Measurements from ENCODE around the gene NGRN. TPM values are rescaled to one million over a fixed set of nuclear protein-coding genes. Genes with fewer than 3 reads are reported as not detected.

The NGRN gene
- total RNA-seq, 1 donor, result 36.2 TPM

DNA sequence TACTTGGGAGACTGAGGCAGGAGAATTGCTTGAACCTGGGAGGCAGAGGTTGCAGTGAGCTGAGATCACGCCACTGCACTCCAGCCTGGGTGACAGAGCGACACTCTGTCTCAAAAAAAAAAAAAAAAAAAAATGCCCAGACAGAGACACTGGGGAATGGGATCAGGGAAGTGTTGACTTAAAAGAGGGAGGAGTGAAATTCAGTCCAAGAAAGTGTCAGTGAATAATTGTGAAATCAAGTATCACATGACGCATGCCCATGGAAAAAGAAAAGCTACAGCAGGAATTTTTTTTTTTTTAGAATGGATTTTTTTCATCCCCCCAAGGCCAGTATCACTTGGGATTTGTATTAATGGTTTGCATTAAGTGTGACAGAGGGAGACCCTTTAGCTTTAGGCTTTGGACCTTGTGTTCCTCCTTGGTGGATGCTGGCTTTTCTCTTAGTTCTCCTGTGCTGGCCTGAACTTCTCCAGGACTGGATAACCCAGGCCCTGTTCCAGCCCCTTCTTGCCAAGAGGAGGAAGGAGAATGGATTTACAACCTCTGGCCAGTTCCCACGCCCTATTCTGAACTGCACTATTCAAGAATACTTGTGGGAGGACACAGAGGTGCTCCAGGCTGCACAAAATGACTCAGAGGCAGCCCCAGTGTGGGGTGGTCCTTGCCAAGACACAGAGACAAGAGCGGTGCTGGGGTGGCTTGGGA lies 50.0 kb downstream of the NGRN start:
- no peak overlapping the region for H3K4me3 ChIP-seq (ENCODE audit: low read length)
- peaks cover 7% of the 10 kb centered on the region for H3K4me1 ChIP-seq (ENCODE audit: insufficient read depth, low read length)
- H3K9me3 ChIP-seq (ENCODE audit: low read depth, low read length), result no peaks in the 10 kb centered on the region
- H3K27me3 ChIP-seq (ENCODE audit: insufficient read depth, low read length), result no peaks in the 10 kb centered on the region

DNA sequence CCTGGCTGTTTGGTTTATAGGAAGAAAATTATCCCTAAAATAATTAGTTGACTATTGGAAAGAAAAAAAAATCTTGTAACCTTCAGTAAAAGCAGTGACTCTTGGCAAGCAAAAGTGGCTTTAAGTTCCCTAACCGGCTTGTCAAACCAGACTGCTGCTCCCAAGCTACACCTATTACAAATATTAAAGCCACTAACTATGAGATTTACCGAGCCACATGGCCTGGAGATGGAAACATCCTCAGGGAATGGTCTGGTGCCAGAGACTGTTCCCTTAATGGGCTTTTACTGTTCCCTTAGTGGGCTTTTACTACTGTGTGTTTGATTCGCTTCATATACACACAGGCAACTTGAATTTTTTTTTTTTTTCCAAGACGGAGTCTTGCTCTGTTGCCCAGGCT lies 50.7 kb downstream of the NGRN start:
- Histone ChIP-seq H3K27me3 (ENCODE audit: insufficient read depth, low read length) (no peaks in the 10 kb centered on the region), H3K4me1 (ENCODE audit: insufficient read depth, low read length) (peaks cover 8% of the 10 kb centered on the region), H3K4me3 (ENCODE audit: low read length) (no peak overlapping the region), H3K9me3 (ENCODE audit: low read depth, low read length) (no peaks in the 10 kb centered on the region)

DNA sequence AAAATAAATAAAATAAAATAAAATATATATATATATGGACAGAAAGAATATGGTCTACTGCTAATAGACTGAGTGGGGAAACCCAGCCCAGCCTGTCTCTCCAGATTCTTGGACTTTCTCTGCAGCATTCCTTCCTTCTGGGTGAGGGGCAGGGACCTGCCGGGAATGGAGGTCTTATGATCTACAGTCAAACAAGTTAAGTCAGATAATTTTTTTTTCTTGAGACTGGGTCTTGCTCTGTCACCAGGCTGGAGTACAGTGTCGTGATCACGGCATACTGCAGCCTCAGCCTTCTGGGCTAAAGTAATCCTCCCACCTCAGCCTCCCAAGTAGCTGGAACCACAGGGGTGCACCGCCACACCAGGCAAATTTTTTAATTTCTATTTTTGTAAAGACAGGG lies 53.1 kb downstream of the NGRN start:
- Histone ChIP-seq H3K4me1 (ENCODE audit: insufficient read depth, low read length) (peaks cover 8% of the 10 kb centered on the region), H3K4me3 (ENCODE audit: low read length) (no peak overlapping the region), H3K27me3 (ENCODE audit: insufficient read depth, low read length) (no peaks in the 10 kb centered on the region), H3K9me3 (ENCODE audit: low read depth, low read length) (no peaks in the 10 kb centered on the region)

DNA sequence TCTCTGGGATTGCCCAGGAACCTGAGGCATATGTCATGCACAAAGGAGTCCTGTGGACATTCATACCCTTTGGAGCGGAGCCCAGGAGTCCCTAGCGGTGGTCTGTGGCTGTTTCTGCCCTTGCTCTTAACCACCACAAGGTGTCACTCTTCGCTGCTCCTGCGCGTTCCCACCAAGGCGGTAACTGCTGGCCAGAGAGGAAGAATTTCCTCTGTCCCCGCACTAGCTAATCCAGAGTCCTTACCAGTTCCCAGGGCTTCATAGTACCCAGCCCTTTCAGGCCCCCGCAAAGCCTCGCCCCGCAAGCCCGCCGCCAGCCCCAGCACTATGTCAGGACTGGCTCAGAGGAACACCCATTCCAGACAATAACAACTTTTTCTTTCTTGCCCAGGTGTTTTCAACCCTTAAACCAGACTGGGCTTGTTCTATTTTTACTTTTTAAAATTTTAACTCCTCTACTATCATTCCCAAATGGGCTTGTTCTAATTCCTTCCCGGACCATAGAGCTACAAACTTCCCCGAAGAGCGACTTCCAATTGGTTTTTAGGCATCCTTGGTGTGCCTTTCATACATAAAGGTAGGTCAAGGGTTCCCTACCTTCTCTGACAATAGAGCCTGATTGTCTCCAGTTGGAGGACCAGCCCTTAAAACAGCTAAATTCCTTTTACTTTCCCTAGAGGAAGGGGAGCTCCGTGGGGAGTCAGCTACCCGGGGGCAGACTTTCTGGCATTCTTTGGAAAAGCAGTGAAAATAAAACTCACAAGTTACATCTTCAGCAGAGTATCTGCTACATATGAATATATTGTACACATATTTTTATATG lies 54.8 kb downstream of the NGRN start:
- Histone ChIP-seq H3K27me3 (ENCODE audit: insufficient read depth, low read length) (no peaks in the 10 kb centered on the region), H3K4me3 (ENCODE audit: low read length) (no peak overlapping the region)

DNA sequence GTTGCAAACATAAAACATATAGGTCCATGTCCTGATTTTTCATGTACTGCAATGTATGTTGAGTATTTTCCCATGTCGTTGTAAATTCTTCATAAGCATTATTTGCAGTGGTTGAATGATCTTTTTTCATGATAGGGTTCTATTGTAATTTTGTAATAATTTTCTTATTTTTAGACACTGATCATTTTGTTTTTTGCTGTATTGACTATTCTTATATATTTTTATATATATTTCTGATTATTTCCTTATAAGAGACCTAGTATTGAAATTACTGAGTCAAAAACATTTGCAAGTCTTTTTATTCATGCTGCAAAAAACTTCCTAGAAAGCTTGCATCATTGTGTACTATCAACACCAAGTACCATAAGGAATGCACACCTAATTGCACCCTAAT lies 55.4 kb downstream of the NGRN start:
- Histone ChIP-seq H3K27me3 (ENCODE audit: insufficient read depth, low read length) (no peaks in the 10 kb centered on the region), H3K4me1 (ENCODE audit: insufficient read depth, low read length) (peaks cover 8% of the 10 kb centered on the region), H3K4me3 (ENCODE audit: low read length) (no peak overlapping the region), H3K9me3 (ENCODE audit: low read depth, low read length) (no peaks in the 10 kb centered on the region)

More for the DNA sequence above, 54.8 kb downstream of the NGRN start:
- Histone ChIP-seq H3K4me1 (ENCODE audit: insufficient read depth, low read length) (peaks cover 8% of the 10 kb centered on the region), H3K9me3 (ENCODE audit: low read depth, low read length) (no peaks in the 10 kb centered on the region)

Other genes with a start within 250 kb of the NGRN start
- gene IDH2, start 163.2 kb upstream of the NGRN start, total RNA-seq, result 44.6 TPM
- 7.9 TPM for gene SEMA4B, start 64.3 kb upstream of the NGRN start, total RNA-seq
- gene CIB1, start 31.7 kb upstream of the NGRN start, total RNA-seq, result 33.2 TPM
- gene GDPGP1, start 31.5 kb upstream of the NGRN start, total RNA-seq, result 3.7 TPM
- gene TTLL13, start 16.1 kb upstream of the NGRN start, total RNA-seq, result 0.31 TPM
- gene ZNF774, start 86.6 kb downstream of the NGRN start, total RNA-seq, result under 0.01 TPM
- 116 TPM for gene IQGAP1, start 122.6 kb downstream of the NGRN start, total RNA-seq

Measured in mononuclear cell (primary cell).